ENCODE data around the gene TIMM13. TPM values are rescaled to one million over a fixed set of nuclear protein-coding genes. Genes with fewer than 3 reads are reported as not detected.

TIMM13 gene
- total and polyA plus RNA-seq, 2 donors (not counting 1 experiment from before 2014, with no cell fraction given), result 19.4 to 32.5 TPM

- Histone ChIP-seq H4K20me1 (ENCODE audit: control insufficient read depth, insufficient read depth, low read length, poor library complexity, severe bottlenecking) (peaks cover 28% of the 10 kb centered on the region), H3K27me3 (replicated peaks in 1 of 4; ENCODE audit: control extremely low read depth in 1 of 4, control insufficient read depth in 3 of 4, insufficient read depth in 4 of 4, low read length in 3 of 4) (no peaks in the 10 kb centered on the region), H3K4me3 (ENCODE audit: control extremely low read depth in 1 of 5, extremely low read depth in 1 of 5, insufficient read depth in 1 of 5, low read depth in 2 of 5, low read length in 4 of 5) (no peak overlapping the region), H3K36me3 (replicated peaks in 1 of 2; ENCODE audit: control extremely low read depth in 1 of 2, control insufficient read depth in 1 of 2, extremely low read depth in 1 of 2, insufficient read depth in 2 of 2, low read length in 1 of 2) (peaks cover 0 to 11% of the 10 kb centered on the region in 2 experiments), H3K79me2 (ENCODE audit: control insufficient read depth, insufficient read depth, low read length) (peaks cover 27% of the 10 kb centered on the region), H3K9me3 (ENCODE audit: control extremely low read depth in 1 of 3, control insufficient read depth in 2 of 3, insufficient read depth in 1 of 3, low read length in 2 of 3) (peaks cover 0 to 4% (median 0%) of the 10 kb centered on the region in 3 donors), H3K4me2 (replicated peaks; ENCODE audit: low read depth, low read length, poor library complexity, severe bottlenecking) (no peak overlapping the region), H2AFZ (ENCODE audit: insufficient read depth, low read depth, low read length, poor library complexity, severe bottlenecking) (no peak overlapping the region), H3K4me1 (ENCODE audit: control insufficient read depth in 2 of 2, insufficient read depth in 2 of 2, low read length in 2 of 2) (peaks cover 9 to 11% of the 10 kb centered on the region in 2 donors), H3K9ac (ENCODE audit: low read length) (no peak overlapping the region), H3K27ac (ENCODE audit: low read length in 2 of 2) (no peak overlapping the region)
- no peaks in the 10 kb centered on the region for H3K27me3 Mint-ChIP-seq
- DNase-seq (no peak), ATAC-seq (ENCODE audit: low read depth) (no peak)
- WGBS (ENCODE audit: insufficient coverage), result 90% methylated on average over 23 of the region's 23 CpGs
- ChIA-PET CTCF (no interaction called here), POLR2A (no interaction called here)
- no peaks in the 10 kb centered on the region for H3K9me3 Mint-ChIP-seq (ENCODE audit: insufficient read depth)
- no peak for TF ChIP-seq CTCF (IDR thresholded peaks at IDR 0.05)
- TF ChIP-seq EZH2 (IDR thresholded peaks at IDR 0.05; ENCODE audit: borderline replicate concordance, insufficient read depth, low read depth, low read length, poor library complexity, severe bottlenecking), result no peak
- no peak overlapping the region for H3K27ac Mint-ChIP-seq
- no peak overlapping the region for H3K4me3 Mint-ChIP-seq
- peaks cover 7% of the 10 kb centered on the region for H3K4me1 Mint-ChIP-seq
- intact Hi-C loops (cut with micrococcal nuclease), result no loop called here
Measured at GRCh38 chr19:2421581-2422306, 5.6 kb downstream of the TIMM13 start.

GRCh38 chr19:2420490-2420889, 6.9 kb downstream of the TIMM13 start:
- H3K27me3 ChIP-seq (replicated peaks in 1 of 4; ENCODE audit: control extremely low read depth in 1 of 4, control insufficient read depth in 3 of 4, insufficient read depth in 4 of 4, low read length in 3 of 4), result no peaks in the 10 kb centered on the region
- H3K9ac ChIP-seq (ENCODE audit: low read length), result no peak overlapping the region
- no peak for DNase-seq
- no peaks in the 10 kb centered on the region for H3K4me1 ChIP-seq (ENCODE audit: control insufficient read depth in 2 of 2, insufficient read depth in 2 of 2, low read length in 2 of 2)
- H2AFZ ChIP-seq (ENCODE audit: insufficient read depth, low read depth, low read length, poor library complexity, severe bottlenecking), result no peak overlapping the region
- Mint-ChIP-seq H3K27ac (no peak overlapping the region), H3K4me1 (peaks cover 2% of the 10 kb centered on the region), H3K4me3 (no peak overlapping the region), H3K9me3 (ENCODE audit: insufficient read depth) (no peaks in the 10 kb centered on the region), H3K27me3 (no peaks in the 10 kb centered on the region)
- H3K4me2 ChIP-seq (replicated peaks; ENCODE audit: low read depth, low read length, poor library complexity, severe bottlenecking), result no peak overlapping the region
- POLR2A ChIA-PET, result no interaction called here
- H3K4me3 ChIP-seq (ENCODE audit: control extremely low read depth in 1 of 5, extremely low read depth in 1 of 5, insufficient read depth in 1 of 5, low read depth in 2 of 5, low read length in 4 of 5), result no peak overlapping the region
- H3K79me2 ChIP-seq (ENCODE audit: control insufficient read depth, insufficient read depth, low read length), result peaks cover 14% of the 10 kb centered on the region
- CTCF ChIA-PET, result no interaction called here
- ATAC-seq (ENCODE audit: low read depth), result no peak
- H3K36me3 ChIP-seq (replicated peaks in 1 of 2; ENCODE audit: control extremely low read depth in 1 of 2, control insufficient read depth in 1 of 2, extremely low read depth in 1 of 2, insufficient read depth in 2 of 2, low read length in 1 of 2), result peaks cover 0 to 5% of the 10 kb centered on the region in 2 experiments
- WGBS (ENCODE audit: insufficient coverage), result no CpG with 5 or more reads among the region's 2 CpGs
- intact Hi-C loops (cut with micrococcal nuclease), result no loop called here
- peaks cover 0 to 8% (median 0%) of the 10 kb centered on the region in 3 donors for H3K9me3 ChIP-seq (ENCODE audit: control extremely low read depth in 1 of 3, control insufficient read depth in 2 of 3, insufficient read depth in 1 of 3, low read length in 2 of 3)
- H4K20me1 ChIP-seq (ENCODE audit: control insufficient read depth, insufficient read depth, low read length, poor library complexity, severe bottlenecking), result peaks cover 15% of the 10 kb centered on the region
- no peak overlapping the region for H3K27ac ChIP-seq (ENCODE audit: low read length in 2 of 2)
- no peak for TF ChIP-seq CTCF (IDR thresholded peaks at IDR 0.05)
- no peak for TF ChIP-seq EZH2 (IDR thresholded peaks at IDR 0.05; ENCODE audit: borderline replicate concordance, insufficient read depth, low read depth, low read length, poor library complexity, severe bottlenecking)

Data from B cell (primary cell).